Measurements from ENCODE around the gene MAP4K4.

MAP4K4 gene

DNA sequence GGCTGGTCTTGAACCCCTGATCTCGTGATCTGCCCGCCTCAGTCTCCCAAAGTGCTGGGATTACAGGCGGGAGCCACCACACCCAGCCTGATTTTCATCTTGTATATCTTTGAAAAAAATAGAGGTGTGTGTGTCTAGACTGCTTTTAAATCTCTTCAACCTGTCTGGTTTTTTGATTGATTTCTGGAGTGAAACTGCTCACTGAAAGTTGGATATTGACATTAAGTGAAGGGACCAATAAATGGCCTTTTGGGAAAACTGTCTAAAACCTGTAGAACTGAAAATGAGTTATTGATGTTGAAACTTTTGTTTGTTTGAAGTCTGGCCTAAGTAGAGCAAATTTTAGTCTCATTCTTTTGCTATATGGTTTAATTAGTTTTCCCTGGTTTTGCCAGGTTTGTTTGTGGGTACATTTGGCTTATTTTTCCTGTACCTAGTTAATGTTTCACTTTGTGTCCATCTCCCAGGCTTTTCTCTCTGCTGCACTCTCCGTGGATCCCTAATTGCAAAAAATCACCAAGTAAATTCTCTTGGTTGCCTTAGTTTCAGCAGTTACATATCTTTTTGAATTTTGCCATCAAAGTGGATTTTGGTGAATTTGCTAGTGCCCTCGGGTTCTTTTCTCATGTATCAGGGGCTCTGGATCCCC lies 144.3 kb downstream of the MAP4K4 start:
- no peak for DNase-seq (ENCODE audit: low read depth, low spot score)

- DNase-seq (ENCODE audit: low read depth, low spot score) = no peak
Measured at GRCh38 chr2:101842471-101842870, 145.0 kb downstream of the MAP4K4 start.

DNA sequence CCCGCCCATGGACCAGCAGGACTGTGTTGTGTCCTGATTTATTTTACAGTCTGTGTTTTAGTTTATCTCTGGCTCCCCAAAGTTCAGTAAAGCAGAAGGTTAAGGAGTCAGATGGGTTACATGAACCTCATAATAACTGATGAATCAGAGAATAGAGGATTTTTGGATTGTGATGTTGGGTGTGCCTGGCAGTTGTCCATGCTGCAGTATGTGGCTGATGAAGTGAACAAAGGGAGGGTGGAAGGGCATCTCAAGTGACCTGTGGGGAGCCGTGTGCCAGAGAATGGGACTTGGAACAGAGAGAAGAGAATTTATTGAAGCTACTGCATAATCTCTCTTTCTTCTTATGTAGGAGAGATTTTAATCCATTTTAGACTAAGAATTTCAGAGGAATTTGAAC lies 145.5 kb downstream of the MAP4K4 start:
- DNase-seq (ENCODE audit: low read depth, low spot score) = no peak

DNA sequence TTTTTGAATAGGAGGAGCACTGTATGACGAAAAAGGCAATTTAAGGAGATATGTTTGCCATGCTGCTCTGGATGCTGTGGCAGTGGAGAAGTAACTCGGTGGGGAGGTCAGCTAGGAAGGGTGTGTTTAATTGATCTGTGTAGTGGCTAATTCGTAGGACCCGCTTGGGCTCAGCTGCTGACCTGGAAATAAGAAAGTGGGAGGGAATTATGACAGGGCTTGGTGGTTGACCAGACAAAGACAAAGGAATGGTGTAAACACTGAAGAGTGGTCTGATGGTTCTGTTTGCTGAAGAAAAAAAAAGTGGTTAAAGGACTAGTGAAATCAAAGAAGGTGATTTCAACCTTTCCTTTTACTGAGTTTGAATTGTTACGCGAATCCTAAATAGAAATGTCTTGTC lies 146.0 kb downstream of the MAP4K4 start:
- DNase-seq (ENCODE audit: low read depth, low spot score) = no peak

DNA sequence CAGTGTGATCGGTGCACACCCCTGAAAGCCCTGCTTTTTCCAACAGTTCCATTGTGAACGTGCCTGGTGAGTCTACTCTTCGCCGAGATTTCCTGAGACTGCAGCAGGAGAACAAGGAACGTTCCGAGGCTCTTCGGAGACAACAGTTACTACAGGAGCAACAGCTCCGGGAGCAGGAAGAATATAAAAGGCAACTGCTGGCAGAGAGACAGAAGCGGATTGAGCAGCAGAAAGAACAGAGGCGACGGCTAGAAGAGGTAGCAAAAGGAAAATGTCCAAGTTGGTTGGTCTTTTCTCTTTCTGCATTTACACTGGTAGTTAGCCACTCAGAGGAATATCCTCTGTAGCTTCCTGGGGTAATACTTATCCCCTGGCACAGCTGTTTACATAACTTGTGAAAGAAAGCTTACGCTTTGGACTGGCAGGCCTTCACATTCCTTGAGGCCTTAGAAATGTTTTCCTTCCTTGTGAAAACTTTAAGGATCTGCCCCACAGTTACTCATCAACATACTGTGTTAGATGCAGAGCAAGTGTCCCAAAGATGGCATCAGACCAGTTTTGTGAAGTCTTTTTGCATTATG lies 146.6 kb downstream of the MAP4K4 start:
- DNase-seq (ENCODE audit: low read depth, low spot score) = no peak

- DNase-seq (ENCODE audit: low read depth, low spot score) = no peak
Measured at GRCh38 chr2:101846973-101847372, 149.5 kb downstream of the MAP4K4 start.

GRCh38 chr2:101847661-101848339 lies 150.3 kb downstream of the MAP4K4 start:
- DNase-seq (ENCODE audit: low read depth, low spot score) = no peak

DNA sequence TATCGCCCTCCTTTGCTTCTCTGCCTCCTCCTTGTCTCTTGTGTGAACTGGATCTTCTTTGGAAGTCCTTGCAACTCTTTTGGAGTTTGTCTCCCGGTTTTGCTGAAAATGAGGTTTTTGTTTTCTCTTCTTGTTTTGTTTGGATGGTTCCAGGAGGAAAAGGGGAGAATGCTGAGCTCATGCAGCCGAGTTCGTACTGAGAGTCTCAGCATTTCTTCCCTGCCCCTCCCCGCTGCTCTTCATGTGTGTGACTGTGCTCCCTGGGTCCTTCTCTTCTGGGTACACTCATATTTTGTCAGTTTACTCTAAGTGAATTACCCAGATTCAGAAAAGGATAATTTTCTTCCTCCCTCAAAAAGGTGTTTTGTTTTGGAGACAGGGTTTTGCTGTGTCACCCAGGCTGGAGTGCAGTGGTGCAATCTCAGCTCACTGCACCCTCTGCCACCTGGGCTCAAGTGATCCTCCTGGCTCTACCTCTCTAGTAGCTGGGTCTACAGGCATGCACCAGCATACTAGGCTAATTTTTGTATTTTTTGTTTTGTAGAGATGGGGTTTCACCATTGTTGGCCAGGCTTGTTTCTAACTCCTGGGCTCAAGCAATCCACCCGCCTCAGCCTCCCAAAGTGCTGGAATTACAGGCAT lies 151.4 kb downstream of the MAP4K4 start:
- DNase-seq (ENCODE audit: low read depth, low spot score) = no peak

DNA sequence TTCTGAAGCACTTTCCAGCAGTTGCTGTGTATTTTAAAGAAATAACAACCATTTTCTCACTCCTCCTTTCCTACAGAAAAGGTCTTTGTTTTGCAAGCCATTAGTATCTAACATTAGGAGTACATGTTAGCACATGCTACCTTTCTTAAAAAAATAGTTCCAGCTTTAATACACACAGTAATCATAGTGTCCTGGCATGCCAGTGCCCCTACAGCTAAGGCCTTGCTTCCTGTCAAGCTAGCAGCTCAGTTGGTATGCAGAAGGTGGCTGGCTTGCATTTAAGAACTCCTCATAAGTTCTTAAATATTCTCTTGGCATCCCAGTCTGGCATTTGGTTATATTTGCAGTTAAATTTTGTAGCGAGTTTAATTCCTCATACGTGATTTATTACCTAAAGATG lies 152.9 kb downstream of the MAP4K4 start:
- no peak for DNase-seq (ENCODE audit: low read depth, low spot score)

GRCh38 chr2:101850991-101851390 lies 153.5 kb downstream of the MAP4K4 start:
- DNase-seq (ENCODE audit: low read depth, low spot score) = no peak

GRCh38 chr2:101852824-101853223 lies 155.3 kb downstream of the MAP4K4 start:
- DNase-seq (ENCODE audit: low read depth, low spot score) = no peak

DNA sequence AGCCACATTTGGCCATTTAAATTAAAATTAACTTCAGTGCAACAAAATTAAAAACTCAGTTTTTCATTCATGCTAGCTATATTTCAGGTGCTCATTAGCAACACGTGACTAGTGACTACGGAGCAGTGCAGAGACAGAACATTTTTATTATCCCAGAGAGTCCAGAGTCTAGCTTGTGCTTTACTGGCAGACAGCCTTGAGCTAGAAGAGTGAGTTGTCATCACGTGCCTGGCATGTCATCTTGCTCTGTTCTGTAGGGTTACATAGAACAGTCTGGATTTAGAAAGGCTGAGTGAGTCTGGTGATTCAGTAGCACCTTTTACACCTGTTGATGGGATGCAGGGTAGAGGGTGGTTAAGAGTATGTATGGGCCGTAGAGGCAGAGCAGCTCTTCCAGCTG lies 157.4 kb downstream of the MAP4K4 start:
- no peak for DNase-seq (ENCODE audit: low read depth, low spot score)

DNA sequence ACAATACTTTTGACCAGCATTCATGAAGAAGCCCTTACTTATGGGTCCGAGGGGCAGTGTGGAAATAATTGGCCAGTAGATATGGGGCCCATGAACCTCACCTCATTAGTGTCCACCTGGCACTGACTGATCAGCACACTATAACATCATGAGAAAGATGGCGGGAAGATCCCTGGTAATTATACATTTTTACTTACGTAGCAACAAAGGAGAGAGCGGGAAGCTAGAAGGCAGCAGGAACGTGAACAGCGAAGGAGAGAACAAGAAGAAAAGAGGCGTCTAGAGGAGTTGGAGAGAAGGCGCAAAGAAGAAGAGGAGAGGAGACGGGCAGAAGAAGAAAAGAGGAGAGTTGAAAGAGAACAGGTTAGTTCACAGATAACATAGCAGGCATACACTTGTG lies 158.3 kb downstream of the MAP4K4 start:
- DNase-seq (ENCODE audit: low read depth, low spot score) = no peak

GRCh38 chr2:101858246-101858645 lies 160.7 kb downstream of the MAP4K4 start:
- no peak for DNase-seq (ENCODE audit: low read depth, low spot score)

- DNase-seq (ENCODE audit: low read depth, low spot score) = no peak
Measured at GRCh38 chr2:101858910-101859309, 161.4 kb downstream of the MAP4K4 start.

GRCh38 chr2:101859604-101860003 lies 162.1 kb downstream of the MAP4K4 start:
- no peak for DNase-seq (ENCODE audit: low read depth, low spot score)

DNA sequence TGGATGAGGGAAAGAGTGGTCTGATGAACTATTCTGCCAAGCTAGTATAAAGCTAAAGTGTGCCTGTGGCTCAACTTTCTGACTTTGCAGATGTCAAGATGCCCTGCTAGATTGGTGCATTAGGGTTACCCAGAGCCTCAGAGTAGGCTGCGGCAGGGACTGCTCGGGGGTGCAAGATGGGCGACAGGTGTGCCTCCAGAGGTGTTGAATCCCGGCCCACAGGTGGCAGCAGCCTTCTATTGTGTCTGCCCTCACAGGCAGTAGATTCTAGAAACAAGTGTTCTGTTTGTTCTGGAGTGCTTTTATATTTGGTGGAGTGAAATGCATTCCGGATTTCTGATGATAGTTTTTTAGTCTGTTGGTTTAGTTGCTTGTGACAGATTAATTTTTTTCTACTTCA lies 162.7 kb downstream of the MAP4K4 start:
- no peak for DNase-seq (ENCODE audit: low read depth, low spot score)

DNA sequence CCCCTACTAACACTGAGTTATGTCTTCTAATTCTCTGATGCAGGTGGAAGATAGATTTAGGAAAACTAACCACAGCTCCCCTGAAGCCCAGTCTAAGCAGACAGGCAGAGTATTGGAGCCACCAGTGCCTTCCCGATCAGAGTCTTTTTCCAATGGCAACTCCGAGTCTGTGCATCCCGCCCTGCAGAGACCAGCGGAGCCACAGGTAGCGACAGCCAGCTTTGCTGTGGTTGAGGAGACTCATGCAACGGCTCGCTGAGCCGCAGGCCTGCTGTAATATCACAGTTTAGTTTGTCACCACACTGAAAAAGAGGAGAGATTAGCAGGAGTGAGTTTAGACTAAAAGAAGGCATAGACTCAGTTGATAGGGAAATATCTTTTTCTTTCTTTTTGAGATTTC lies 163.3 kb downstream of the MAP4K4 start:
- no peak for DNase-seq (ENCODE audit: low read depth, low spot score)

GRCh38 chr2:101861382-101861781 lies 163.9 kb downstream of the MAP4K4 start:
- DNase-seq (ENCODE audit: low read depth, low spot score) = no peak

DNA sequence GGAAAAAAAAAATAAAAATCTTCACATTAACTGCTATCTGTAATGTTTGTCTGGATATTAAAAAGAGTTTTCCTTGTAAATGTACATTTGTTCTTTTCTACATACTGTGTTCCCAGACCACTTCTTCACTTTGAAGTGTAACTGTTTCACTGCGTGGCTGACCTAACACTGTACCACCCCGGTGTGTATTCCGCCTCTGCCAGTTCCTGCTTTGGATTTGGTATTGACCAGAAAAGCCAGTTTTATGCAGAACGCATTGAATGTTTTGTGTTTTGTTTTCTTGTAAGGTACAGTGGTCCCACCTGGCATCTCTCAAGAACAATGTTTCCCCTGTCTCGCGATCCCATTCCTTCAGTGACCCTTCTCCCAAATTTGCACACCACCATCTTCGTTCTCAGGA lies 166.0 kb downstream of the MAP4K4 start:
- no peak for DNase-seq (ENCODE audit: low read depth, low spot score)

GRCh38 chr2:101864426-101864825 lies 166.9 kb downstream of the MAP4K4 start:
- DNase-seq (ENCODE audit: low read depth, low spot score) = no peak

- no peak for DNase-seq (ENCODE audit: low read depth, low spot score)
Measured at GRCh38 chr2:101868525-101868924, 171.0 kb downstream of the MAP4K4 start.

DNA sequence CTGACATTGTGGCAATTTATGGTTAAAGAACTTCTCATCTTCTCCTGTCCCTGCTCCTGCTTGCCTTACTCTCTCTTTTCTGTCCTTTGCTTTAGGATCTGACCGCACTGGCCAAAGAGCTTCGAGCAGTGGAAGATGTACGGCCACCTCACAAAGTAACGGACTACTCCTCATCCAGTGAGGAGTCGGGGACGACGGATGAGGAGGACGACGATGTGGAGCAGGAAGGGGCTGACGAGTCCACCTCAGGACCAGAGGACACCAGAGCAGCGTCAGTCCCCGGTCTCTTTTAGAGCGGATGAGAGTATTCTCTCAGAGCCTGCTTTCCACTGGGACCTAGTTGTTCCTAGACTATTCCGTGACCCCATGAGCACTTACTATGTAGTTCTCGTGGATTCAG lies 172.0 kb downstream of the MAP4K4 start:
- no peak for DNase-seq (ENCODE audit: low read depth, low spot score)
